Measurements from ENCODE around the gene VAV2. TPM values are rescaled to one million over a fixed set of nuclear protein-coding genes. Genes with fewer than 3 reads are reported as not detected.

The VAV2 gene
- total and polyA plus RNA-seq, 9 of the 15 experiments (the other 6 are each of a cell fraction or from before 2014, with no cell fraction given) = 0.01 to 2.7 (median 1.0) TPM; not detected in 1

GRCh38 chr9:133887540-133888047 lies 104.5 kb downstream of the VAV2 start:
- Histone ChIP-seq H3K4me1 (replicated peaks in 1 of 2; ENCODE audit: control insufficient read depth in 2 of 2, insufficient read depth in 2 of 2, low read length in 2 of 2) (no peaks in the 10 kb centered on the region; a peak in 1 of 5 replicates), H3K9me1 (ENCODE audit: control insufficient read depth, insufficient read depth, low read length) (no peaks in the 10 kb centered on the region), H3K36me3 (ENCODE audit: control insufficient read depth, insufficient read depth, low read length) (no peaks in the 10 kb centered on the region), H3K27me3 (ENCODE audit: control insufficient read depth in 2 of 2, insufficient read depth in 2 of 2, low read length in 2 of 2) (peaks cover 24 to 74% of the 10 kb centered on the region in 2 experiments; a peak in 4 of 5 replicates), H3K79me2 (ENCODE audit: control insufficient read depth, insufficient read depth, low read length) (no peaks in the 10 kb centered on the region), H4K20me1 (replicated peaks; ENCODE audit: control insufficient read depth, insufficient read depth, low read length) (peaks cover 36% of the 10 kb centered on the region), H2AFZ (ENCODE audit: low read depth, low read length) (no peak overlapping the region), H3K9ac (ENCODE audit: insufficient read depth in 1 of 2, low read depth in 2 of 2, low read length in 2 of 2) (no peak overlapping the region), H3K4me3 (no peak overlapping the region), H3K4me2 (ENCODE audit: insufficient read depth, low read length) (no peak overlapping the region), H3K27ac (ENCODE audit: extremely low read depth, low read depth, low read length) (no peak overlapping the region), H3K9me3 (replicated peaks; ENCODE audit: control insufficient read depth, insufficient read depth, low read depth, low read length) (no peaks in the 10 kb centered on the region)
- no peak for ATAC-seq
- POLR2A ChIA-PET = no interaction called here
- in situ Hi-C loops (cut with MboI) = no loop called here
- no peak for FAIRE-seq
- no peak for TF ChIP-seq HMG20B (CRISPR knock-in tag; IDR thresholded peaks at IDR 0.05)
- TF ChIP-seq ZNF140 (CRISPR knock-in tag; IDR thresholded peaks at IDR 0.05) = no peak
- no peak for TF ChIP-seq SREBF2 (CRISPR knock-in tag; IDR thresholded peaks at IDR 0.05)
- no peak for TF ChIP-seq NFE2 (IDR thresholded peaks at IDR 0.05; ENCODE audit: low read depth)
- TF ChIP-seq ZBTB11 (CRISPR knock-in tag; IDR thresholded peaks at IDR 0.05) = no peak
- no peak for TF ChIP-seq POU5F1 (IDR thresholded peaks at IDR 0.05; ENCODE audit: borderline replicate concordance, low read depth, low read length, partially characterized antibody)
- TF ChIP-seq TSC22D4 (tag; IDR thresholded peaks at IDR 0.05) = no peak
- 2% methylated on average over 10 of the region's 18 CpGs for WGBS (ENCODE audit: insufficient coverage, low coverage, missing lambda C conversion rate)
- BruUV-seq (replicated peaks) = no TSS peak
- DNase-seq (ENCODE audit: extremely low read depth in 1 of 4, low spot score in 3 of 4) = no peak
- CTCF ChIA-PET (ENCODE audit: low intra/inter-chr PET ratio) = no interaction called here
- intact Hi-C loops (cut with micrococcal nuclease) = no loop called here

Measured in K562 (cell line).